ENCODE measurements around the gene OLFM1.
"Not testable (repeated sequence)": the region's sequence is repeated elsewhere in the genome, so short reads cannot be mapped to it uniquely, and the experiment has no call there.

The OLFM1 gene

DNA sequence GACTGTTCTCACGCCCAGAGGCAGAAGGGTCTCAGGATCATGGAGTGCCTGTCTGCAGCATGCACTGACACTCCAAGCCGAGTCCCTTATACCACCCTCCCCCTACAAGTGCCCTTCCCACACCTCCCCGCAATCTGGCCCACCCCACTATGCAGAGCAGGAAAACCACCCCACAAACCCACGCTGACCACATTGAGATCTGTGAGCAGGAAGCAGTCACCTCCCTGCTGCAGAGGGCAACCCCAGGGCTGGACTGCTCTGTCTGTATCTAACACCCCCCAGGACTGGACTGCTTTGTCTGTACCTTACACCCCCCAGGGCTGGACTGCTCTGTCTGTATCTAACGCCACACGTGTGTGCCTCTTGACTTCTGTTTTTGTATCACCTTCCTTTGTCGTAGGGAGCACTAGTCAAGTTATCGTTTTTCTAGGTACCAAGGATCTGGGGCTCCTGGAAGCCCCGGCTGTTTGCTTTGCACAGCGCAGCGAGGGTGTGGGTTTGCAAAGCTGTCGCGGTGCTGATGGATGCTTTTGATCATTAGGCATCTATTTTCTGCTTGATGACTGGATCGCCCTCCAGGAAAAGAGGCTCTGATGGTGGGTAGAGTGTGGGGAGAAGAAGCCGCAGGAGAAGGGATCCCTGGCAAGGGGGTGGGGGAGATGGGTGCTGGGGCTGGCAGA is 21.5 kb downstream of the OLFM1 start:
- no peak for DNase-seq

DNA sequence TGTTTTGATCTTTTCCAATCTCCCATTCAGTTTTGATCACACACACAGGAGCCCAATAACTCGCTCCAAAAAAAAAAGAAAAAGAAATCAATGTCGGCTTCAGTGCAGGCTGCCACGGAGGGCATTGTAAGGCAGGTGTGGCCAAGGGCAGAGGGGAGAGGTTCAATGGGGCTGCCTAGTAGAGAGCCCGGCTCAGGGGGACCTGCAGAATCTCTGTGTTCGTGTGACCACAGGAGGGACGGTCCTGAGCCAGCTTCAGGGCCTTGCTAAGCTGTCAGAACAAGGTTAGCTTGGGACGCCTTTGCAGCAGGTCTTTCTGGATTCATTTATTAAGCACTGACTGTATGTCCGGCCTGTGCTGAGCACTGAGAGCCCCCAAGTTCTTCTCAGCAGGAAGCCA is 22.2 kb downstream of the OLFM1 start:
- DNase-seq, result no peak

DNA sequence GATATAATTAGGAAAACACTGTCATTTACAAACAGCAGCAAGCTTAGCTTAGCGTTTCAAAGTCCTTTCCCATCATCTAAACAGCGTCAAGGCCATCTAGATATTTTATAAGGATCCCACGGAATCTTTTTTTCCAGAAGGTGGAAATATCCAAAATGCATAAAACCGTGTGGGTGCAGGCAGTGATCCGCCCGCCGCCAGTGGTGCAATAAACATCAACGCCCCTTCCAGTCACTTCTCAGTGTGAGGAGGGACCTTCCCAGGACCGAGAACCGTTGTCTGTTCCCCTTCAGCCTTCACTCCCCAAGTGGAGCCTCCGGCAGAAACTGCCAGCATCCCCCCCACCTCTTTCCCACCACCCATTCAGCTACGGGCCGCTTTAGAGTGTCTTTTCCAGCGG is 22.9 kb downstream of the OLFM1 start:
- DNase-seq, result no peak

DNA sequence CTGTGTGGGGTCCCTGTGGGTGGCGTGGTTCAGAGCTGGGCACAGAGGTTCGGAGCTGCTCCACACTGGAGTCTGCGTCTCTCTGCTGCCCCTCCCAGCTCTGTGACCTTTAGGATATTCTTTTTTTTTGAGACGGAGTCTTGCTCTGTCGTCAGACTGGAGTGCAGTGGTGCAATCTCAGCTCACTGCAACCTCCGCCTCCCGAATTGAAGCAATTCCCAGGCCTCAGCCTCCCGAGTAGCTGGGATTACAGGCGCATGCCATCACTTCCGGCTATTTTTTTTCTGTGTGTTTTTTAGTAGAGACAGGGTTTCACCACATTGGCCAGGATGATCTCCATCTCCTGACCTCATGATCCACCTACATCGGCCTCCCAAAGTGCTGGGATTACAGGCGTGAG is 24.1 kb downstream of the OLFM1 start:
- not testable (repeated sequence) for DNase-seq

DNA sequence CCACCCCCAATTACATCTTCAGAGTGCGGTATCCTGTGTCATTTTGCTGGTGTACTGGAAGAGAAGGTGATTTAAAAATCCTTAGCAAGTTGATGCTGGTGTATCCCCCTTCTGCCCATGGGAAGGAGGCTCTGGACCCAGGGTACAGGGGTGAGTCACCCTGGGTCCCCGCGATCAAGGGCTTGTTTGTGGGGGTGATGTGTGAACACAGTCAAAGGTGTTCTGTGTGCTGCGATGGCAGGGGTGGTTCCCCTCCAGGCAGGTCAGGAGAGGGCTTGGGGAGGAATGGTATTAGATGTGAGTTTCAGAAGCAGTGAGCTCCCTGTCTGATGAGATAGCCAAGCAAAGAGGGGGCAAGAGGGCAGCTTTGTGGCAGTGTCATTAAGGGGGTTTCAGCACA is 28.9 kb downstream of the OLFM1 start:
- DNase-seq, result no peak

DNA sequence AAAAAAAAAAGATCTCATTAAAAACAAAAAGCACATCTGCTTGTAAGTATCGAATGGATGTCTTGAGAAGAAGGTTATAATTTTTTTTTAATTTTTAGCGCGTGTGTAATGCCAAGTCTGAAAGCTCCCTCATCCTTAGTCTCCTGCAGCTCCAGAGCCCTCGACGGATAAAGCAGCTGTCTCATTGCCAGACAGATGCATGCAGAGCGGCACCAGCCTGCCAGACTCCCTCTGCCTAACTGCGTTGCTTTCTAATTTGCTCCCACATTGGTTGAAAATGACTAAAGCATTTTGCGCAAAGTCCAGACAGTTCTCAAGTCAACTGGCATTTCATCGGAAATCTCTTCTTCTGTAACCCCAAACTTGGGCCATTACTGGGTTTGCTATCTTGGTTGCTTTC is 29.4 kb downstream of the OLFM1 start:
- no peak for DNase-seq

DNA sequence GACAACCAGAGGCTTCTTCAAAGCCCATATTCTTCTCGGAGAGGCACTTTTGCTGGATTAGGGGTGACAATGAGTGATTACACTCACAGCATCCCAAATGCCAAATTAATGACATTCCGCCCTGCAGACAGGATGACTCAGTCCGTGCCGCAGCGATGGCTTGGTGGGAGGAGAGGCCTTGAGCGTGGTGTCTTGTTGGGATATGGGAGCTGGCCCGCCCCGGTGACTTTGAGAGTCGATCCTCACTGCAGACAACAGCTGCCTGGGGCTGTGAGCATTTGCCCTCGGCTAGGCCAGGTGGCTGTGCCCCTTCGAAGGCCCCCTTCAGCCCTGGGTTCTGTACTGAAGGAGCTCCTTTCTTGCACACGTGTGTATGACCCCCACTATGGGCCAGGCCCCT is 29.8 kb downstream of the OLFM1 start:
- DNase-seq, result no peak

DNA sequence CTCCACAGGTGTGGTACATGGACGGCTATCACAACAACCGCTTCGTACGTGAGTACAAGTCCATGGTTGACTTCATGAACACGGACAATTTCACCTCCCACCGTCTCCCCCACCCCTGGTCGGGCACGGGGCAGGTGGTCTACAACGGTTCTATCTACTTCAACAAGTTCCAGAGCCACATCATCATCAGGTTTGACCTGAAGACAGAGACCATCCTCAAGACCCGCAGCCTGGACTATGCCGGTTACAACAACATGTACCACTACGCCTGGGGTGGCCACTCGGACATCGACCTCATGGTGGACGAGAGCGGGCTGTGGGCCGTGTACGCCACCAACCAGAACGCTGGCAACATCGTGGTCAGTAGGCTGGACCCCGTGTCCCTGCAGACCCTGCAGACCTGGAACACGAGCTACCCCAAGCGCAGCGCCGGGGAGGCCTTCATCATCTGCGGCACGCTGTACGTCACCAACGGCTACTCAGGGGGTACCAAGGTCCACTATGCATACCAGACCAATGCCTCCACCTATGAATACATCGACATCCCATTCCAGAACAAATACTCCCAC is 32.1 kb downstream of the OLFM1 start:
- DNase-seq, result no peak

DNA sequence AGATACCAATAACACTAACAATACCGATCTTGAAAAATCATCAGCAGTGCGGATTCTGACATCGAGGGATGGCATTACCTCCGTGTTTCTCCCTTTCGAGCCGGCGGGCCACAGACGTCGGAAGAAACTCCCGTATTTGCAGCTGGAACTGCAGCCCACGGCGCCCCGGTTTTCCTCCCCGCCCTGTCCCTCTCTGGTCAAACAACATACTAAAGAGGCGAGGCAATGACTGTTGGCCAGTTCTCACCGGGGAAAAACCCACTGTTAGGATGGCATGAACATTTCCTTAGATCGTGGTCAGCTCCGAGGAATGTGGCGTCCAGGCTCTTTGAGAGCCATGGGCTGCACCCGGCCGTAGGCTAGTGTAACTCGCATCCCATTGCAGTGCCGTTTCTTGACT is 32.8 kb downstream of the OLFM1 start:
- no peak for DNase-seq

DNA sequence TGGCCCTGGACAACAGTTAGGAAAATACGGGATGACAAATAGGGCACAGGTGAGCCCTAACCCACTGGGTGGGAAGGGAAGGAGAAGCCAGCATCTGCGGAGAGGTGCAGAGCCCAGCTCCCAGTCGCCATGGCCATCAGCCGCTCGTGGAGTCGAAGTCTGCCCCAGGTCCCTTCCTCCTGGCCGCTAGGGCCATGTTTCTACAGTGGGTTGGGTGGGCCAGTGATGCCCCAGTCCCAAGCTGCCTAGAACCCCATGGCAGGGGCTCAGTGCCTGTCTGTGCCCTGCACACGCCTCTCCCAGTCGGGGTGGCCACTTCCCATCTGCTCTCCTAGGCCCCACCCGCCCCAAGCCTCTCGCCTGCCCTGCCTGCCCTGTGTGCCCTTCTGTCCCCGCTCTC is 34.8 kb downstream of the OLFM1 start:
- no peak for DNase-seq

DNA sequence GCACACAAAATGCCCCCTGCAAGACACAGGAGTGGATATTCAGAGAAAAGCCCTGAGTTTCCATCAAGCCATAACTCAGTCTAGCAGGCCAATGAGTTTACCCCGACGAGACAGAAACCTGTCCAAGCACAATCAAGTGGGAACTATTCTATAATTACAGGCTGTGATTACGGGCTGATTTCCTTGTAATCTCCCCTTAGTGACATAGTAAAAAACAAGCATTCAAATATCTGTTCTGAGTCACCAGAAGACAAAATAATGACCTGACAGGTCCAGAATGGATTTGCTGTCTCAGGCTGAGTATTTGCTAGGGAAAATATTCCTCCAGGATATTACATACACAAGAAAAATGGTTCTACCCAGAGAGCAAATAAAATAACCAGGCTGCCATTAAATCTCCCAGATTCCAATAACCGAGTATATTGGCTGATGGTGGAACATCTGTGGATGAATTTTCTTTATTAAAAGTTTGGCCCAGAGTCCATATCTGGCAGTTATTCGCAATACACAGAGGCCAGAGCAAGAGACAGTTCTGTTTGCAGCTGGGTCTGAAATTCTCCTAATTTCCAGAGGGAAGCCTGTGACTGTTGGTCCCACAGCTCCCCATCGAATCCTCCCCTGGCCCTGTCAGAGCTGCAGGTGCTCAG is 35.8 kb downstream of the OLFM1 start:
- DNase-seq, result no peak

DNA sequence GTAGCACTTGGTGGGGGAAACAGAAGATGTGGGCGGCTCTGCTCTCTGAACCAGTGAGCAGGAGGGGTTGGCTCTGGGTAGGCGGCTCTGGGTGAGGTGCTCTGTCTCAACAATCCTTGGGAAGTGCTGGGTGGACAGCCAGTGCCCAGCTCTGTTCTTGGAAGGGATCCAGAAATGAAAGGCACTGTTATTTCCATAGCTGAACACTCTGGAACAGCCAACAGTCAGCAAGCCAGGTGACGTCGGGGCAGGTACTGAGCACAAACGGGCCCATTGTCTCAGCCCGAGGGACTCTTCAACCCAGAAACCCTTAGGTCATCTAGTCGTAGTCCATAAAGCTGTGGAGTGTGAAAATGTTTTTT is 36.3 kb downstream of the OLFM1 start:
- DNase-seq, result no peak

DNA sequence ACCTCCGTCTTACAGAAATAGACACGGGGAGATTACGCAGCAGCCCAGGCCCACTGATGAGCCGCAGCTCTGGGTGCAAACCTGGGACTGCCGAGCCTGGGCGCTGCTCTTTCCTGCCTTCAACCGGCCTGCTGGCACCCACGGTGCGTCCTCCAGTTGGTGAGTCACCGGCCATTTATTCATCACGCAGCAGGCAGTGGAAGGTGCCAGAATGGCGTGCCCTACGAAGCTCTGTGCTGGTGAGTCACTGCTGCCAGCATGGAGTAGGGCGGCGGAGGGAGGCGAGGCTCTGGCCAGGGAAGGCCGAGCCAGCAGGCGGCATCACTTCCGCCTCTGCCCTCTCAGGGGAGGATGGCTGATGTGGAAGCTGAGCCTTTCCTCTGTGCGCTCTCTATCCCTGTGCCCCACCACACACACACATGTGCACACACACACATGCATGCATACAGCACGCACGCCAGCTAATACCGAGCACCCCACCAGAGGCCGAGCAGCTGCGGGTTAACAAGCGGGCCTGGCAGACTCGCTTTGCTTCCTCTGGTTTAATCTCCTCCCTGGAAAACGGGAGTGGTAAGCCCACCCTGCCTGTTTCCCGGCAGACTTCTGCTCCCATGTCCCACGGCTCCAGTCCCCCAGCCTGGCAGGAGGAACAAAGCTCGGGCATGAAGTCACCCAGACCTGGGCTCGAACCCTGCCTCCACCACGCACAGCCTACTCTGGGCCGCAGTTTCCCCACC is 39.2 kb downstream of the OLFM1 start:
- peak; percentile 87 for DNase-seq

DNA sequence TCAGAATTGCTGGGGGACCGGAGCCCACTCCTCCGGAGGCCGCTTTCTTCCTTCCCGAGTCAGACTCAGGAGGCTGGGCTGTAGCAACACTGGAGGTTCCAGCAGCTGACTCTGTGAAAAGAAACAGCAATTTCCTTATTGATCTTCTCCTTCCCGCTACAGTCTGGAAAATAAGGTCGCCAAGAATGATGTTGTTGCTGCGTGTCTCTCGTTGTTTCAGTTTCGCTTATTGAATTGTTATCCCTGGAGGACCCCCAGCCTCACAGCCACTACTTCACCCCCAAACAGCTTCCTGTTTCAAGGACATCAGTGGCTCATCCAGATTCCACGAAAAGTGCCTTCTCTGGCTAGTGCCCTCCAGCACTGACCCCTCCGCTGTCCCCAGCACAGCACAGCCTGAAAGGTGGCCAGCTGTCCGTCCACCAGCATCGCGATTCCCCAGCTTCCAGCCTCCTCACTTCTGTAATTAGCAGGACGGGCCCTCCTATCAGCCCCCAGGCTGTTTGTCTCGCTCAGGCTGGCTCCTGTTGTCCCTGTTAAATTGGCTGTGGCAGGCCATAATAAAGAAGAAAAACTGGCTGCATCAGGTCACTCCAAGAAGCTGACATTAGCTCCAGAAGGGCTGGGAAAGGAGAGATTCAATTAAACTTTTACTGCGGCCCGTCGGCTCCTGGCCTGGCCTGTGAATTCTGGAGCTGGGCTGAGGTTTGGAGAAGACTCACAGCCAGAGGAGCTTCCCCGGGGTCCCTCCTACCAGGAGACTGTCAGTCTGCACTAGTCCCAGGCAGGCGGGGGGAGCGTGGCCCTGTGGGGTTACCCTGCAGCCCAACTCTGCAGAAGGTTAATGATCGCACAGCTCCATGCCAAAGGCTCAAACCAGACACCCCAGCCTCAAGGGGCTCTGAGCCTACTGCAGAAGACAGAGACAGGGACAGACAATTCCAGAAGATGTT is 40.5 kb downstream of the OLFM1 start:
- DNase-seq, result no peak

DNA sequence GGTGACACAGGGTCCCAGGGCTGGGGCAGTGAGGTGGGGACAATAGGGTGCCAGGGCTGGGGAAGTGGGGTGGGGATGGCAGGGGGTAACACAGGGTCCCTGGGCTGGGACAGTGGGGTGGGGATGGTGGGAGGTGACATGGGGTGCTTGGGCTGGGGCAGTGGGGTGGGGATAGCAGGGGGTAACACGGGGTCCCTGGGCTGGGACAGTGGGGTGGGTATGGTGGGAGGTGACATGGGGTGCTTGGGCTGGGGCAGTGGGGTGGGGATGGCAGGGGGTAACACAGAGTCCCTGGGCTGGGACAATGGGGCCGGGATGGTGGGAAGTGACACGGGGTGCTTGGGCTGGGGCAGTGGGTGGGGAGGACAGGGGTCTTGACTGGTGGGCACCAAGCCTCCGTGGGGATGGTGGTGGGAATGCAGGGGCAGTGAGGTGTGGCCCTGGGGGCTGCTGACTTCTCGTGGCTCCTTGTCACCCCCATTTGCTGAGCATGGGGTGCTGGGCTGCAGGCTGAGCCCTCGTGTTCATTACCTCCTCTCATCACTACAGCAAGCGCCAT is 41.7 kb downstream of the OLFM1 start:
- no peak for DNase-seq

DNA sequence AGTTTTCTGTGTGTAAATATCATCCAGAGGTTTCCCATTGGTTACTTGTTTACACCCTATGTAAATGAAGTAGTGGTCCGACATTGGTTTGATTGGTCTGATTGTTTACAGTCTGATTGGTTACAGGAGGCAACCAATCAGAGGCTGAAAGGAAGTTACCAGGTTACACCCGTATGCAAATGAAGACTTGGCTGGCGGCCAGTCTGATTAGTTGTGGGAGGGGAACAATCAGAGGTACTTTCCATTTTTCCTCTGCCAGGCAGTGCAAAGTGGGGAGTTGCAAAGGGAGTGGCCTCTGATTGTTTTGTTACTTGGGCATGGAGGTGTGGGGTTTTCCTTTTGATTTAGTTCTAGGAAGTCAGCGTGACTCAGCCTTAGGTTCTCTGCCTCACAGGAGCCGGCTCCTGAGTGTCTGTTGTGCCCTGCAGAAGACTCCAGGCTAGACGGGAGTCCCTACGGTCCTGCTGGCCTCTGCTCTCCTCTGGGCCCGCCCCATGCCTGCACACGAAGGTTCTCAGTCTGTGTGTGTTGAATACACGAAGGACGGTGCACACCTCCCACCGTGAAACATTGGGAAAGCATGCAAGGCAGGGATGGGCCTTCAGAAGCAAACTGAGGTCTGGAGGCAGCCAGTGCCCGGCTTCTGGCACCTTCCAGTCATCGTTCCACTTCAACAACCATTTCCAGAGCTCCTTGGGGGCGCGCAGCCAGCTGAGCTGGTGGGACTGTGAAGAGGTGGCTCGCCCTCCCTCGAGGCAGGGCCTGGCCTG is 42.9 kb downstream of the OLFM1 start:
- DNase-seq, result peak; percentile 85

DNA sequence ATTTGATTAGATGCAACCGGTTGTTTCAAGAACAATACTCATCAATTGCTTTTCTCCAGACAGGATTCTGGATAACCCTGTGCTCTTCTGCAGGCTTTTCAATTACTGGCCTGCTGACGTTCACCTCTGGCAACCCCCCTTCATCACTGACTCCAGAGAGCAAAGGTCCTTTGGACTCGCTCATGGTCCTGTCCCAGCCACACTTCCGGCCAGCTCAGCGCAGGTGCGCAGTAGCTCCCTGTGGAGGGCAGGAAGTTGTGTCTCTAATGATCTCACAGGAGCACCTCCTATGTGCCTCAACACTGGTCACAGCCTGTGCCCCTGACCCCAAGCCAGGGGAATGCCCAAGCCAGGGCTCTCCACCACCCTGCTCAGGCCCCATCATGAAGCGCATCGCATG is 44.0 kb downstream of the OLFM1 start:
- DNase-seq, result no peak

DNA sequence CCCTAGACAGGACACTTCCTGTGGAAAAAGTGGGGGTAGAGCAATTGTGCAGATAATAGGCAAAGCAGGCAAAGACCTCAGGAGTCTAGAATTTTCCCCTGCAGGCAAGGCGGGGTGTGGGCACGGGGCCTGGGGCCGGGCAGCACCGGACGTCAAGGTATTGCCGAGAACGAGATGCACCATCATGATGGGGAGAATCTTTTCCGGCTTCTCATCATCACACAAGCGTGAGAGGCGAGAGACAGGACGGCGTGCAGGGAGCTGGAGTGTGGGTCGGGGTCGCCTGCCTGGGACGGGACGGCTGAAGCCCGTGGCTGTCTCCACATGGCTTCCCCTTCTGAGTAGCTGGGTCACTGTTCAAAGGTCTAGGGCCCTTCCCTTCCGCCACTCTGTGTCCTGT is 44.5 kb downstream of the OLFM1 start:
- no peak for DNase-seq

DNA sequence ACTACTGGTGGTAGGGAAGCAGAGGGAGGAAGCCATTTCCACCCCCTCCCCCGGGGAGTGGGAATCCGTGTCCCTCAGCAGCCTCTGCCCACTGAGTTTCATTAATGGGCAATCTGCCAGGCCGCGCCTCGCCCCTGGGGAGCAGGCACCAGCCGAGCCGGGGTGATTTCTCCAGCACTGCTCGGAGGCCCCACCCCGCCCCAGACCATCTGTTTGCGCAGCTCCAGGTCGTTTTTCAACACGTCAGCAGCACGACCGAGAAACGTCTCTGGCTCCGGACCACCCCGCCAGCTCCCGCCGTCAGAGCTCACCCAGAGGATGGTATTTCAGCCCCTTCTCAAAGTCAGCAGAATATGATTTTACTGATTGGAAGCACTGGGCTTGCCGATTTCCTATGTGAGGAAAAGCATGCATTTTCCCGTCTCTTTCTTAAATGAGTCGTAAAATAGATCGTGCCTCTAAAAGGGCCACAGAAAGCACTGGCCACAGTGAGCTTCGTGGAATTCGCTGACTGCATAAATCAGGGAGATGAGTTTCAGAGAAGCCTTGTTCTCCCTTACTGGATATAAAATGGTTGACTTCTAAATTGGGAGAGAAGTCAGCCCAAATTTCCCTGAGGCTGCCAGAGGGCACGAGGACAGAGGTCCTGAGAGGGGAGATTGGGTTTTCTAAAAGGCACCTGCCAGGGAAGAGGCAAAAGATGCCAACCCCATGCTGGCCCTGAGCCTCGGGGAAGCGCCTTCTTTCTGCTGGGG is 47.0 kb downstream of the OLFM1 start:
- no peak for DNase-seq

DNA sequence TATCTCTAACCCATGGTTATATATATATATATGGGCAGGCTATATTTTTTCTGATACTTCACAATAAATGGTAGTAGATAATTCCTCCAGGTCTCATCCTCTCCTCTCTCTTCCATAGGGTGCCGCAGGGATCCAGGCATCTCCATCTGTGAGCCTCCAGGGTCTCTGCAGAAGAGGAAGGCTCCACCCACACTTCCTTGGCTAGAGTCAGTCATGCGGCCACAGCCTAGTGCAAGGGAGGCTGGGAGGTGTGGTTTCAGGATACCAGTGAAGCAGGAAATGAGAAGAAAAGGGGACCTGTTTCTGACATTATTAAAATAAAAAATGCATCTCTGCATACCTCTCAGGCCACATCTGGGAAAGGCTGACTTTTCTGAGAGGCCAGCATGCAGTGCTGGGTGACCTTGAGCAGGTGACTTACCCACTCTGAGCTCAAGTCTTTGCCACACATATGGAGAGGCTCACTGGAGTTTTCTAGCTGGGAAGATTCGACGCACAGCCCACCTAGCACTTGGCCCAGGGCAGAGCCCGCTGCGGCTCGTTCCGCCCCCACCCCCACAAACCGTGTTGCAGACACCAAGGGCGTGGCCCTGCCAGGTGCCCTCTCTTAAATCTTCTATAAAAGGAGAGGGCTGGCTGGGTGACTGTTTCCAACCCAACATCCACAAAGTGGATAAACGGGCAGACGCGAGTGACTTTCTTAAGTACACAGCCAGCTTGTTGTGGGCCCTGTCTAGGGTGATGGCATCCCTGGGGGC is 47.9 kb downstream of the OLFM1 start:
- DNase-seq, result no peak
